Gastrocnemius medialis (tissue), 4 donors: Measurements from ENCODE around the gene NTNG1. TPM values are rescaled to one million over a fixed set of nuclear protein-coding genes. Genes with fewer than 3 reads are reported as not detected.

ENCODE experiments used
- ATAC-seq, 2 donors: fragments of 150-250 bp; one replicate each; pipeline ENCODE4 v1.9.1; 2016
- DNase-seq, 2 donors: peaks; one replicate each; pipeline ENCODE4 v3.0.0-alpha.2; 2019
- H3K27ac ChIP-seq, 4 donors: fragments of 200-600 bp; sonication (generic); 1 replicate in 1 of 4; 2 replicates in 3 of 4; pipeline ENCODE4 v1.5.1; 2016 to 2018; ENCODE audit warnings: mild to moderate bottlenecking in 2 of 4, moderate library complexity in 1 of 4
- H3K27me3 ChIP-seq, 3 donors: fragments of 200-600 bp; sonication (generic) in 2 of 3; 1 replicate in 1 of 3; 2 replicates in 2 of 3; pipeline versions ENCODE4 v1.5.1 to v1.6.0; 2016 to 2019; ENCODE audit warnings: mild to moderate bottlenecking in 1 of 3, moderate library complexity in 1 of 3
- H3K36me3 ChIP-seq, 2 donors: fragments of 200-600 bp; sonication (generic) in 1 of 2; one replicate each; pipeline ENCODE4 v1.5.1; 2017 to 2018
- H3K4me1 ChIP-seq, 2 donors: fragments of 200-600 bp; sonication (generic) in 1 of 2; one replicate each; pipeline ENCODE4 v1.5.1; 2016 to 2017; ENCODE audit warnings: mild to moderate bottlenecking in 2 of 2
- H3K4me3 ChIP-seq, 4 donors: fragments of 200-600 bp; sonication (generic) in 3 of 4; 1 replicate in 1 of 4; 2 replicates in 3 of 4; pipeline ENCODE4 v1.5.1; 2016 to 2019; ENCODE audit warnings: mild to moderate bottlenecking in 2 of 4
- H3K9me3 ChIP-seq, 3 donors: fragments of 200-600 bp; sonication (generic) in 2 of 3; 1 replicate in 1 of 3; 2 replicates in 2 of 3; pipeline ENCODE4 v1.5.1; 2016 to 2019
- POLR2A ChIP-seq, 2 donors: fragments of 450-650 bp; IDR thresholded peaks; one replicate each; pipeline ENCODE4 v1.6.1; 2017; ENCODE audit warnings: antibody characterized with exemption in 2 of 2, mild to moderate bottlenecking in 2 of 2, moderate library complexity in 2 of 2
- in situ Hi-C, 4 donors: fragments of 200-750 bp; cut with MboI; loops; one replicate each; pipeline versions ENCODE4 v1.15.0 to v1.8.0; 2017; ENCODE audit warnings: low sequenced_read_pairs in 4 of 4
- intact Hi-C: fragments of 100-400 bp; cut with DNase I; formaldehyde crosslinking; loops from one replicate; pipeline ENCODE4 v1.15.1; 2023; ENCODE audit warnings: low total_unique reads
- total RNA-seq, 4 donors: library from RNA; depleted of rRNA; stranded (reverse); fragments of >200 nt; gene quantifications; one replicate each; pipeline versions ENCODE4 v1.1.0 to v1.2.3, GENCODE V29; 2016
- TF ChIP-seq, protein P1 (sequence below), 5 experiments: fragments of 450-650 bp in 3 of 5; fragments of 200-600 bp in 2 of 5; sonication (generic) in 2 of 5; IDR thresholded peaks in 4 of 5; conservative IDR thresholded peaks in 1 of 5; 1 replicate in 4 of 5; 2 replicates in 1 of 5; pipeline ENCODE4 v1.5.1; 2016 to 2019; ENCODE audit warnings: antibody characterized with exemption in 5 of 5, mild to moderate bottlenecking in 3 of 5, moderate library complexity in 3 of 5

The NTNG1 gene
- total RNA-seq, 4 donors from 2014 or later: not detected

DNA sequence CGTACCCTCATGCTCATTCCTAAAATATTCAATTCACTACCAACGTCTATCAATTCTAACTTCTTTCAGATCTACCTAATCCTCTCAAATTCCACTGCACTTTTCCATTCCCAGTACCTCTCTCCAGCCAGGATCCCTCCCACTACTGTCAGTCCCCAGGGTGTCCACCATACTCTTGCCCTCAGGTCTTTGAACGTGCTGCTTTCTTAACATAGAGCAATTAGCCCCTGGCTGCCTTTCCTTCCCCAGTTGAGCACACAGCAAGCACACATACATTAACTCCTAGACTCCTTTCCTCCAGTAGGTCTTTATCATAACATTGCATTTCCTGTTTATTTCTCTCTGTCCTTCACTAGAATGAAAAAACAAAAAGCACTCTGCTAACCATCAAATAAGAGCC, 126.7 kb downstream of the NTNG1 start:
- Histone ChIP-seq H3K4me3 (no peak overlapping the region), H3K36me3 (no peaks in the 10 kb centered on the region), H3K4me1 (no peaks in the 10 kb centered on the region), H3K9me3 (no peaks in the 10 kb centered on the region), H3K27ac (no peak overlapping the region), H3K27me3 (no peaks in the 10 kb centered on the region)
- DNase-seq (no peak), ATAC-seq (no peak)
- no peak for TF ChIP-seq POLR2A (IDR thresholded peaks at IDR 0.05)
- TF ChIP-seq, protein P1, sequence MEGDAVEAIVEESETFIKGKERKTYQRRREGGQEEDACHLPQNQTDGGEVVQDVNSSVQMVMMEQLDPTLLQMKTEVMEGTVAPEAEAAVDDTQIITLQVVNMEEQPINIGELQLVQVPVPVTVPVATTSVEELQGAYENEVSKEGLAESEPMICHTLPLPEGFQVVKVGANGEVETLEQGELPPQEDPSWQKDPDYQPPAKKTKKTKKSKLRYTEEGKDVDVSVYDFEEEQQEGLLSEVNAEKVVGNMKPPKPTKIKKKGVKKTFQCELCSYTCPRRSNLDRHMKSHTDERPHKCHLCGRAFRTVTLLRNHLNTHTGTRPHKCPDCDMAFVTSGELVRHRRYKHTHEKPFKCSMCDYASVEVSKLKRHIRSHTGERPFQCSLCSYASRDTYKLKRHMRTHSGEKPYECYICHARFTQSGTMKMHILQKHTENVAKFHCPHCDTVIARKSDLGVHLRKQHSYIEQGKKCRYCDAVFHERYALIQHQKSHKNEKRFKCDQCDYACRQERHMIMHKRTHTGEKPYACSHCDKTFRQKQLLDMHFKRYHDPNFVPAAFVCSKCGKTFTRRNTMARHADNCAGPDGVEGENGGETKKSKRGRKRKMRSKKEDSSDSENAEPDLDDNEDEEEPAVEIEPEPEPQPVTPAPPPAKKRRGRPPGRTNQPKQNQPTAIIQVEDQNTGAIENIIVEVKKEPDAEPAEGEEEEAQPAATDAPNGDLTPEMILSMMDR (IDR thresholded peaks at IDR 0.05 in 4 of 5, conservative IDR thresholded peaks at IDR 0.05 in 1 of 5): no peak
- intact Hi-C loops (no loop called here), in situ Hi-C loops (no loop called here)

DNA sequence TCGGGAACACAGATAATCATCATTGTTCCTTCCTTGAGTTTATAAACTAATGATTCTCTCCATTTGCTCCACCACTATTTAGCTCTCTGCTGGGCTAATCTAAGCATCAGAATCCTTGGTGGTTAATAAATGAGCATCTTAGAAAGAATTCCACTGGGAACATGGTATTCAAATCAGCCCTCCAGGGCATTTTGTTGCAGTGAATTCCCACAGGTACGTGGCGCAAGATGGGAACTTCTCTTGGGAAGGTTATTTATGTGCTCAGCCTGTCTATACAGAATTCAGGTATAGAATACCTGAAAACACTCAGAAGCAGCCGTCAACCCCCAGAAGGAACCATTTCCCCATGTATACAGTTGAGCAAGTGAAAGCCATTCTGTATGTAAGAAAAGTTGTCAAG, 131.5 kb downstream of the NTNG1 start:
- in situ Hi-C loops: no loop called here
- no peaks in the 10 kb centered on the region for H3K27me3 ChIP-seq
- H3K36me3 ChIP-seq: no peaks in the 10 kb centered on the region
- no peak overlapping the region for H3K27ac ChIP-seq
- intact Hi-C loops: no loop called here
- no peak for ATAC-seq
- TF ChIP-seq, protein P1 (IDR thresholded peaks at IDR 0.05 in 4 of 5, conservative IDR thresholded peaks at IDR 0.05 in 1 of 5): no peak
- TF ChIP-seq POLR2A (IDR thresholded peaks at IDR 0.05): no peak
- DNase-seq: no peak
- no peaks in the 10 kb centered on the region for H3K9me3 ChIP-seq
- no peak overlapping the region for H3K4me3 ChIP-seq
- H3K4me1 ChIP-seq: no peaks in the 10 kb centered on the region

DNA sequence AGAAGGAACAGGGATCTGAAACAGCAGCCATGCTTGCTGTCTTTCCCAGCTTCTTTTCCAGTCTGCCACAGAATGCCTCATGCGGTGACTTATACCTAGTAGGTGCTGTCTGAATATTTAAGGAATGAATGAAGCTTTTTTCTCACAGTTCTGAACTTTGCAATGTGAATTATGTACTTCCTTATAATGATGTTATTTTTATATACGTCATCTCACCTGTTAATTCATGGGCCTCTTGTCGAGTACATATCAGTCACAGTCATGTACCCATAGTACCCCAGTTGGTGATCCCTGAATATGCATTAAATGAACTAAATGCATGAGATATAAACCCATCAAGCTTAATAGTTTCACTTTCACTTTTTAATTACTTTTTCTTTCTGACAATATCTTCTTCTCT, 132.7 kb downstream of the NTNG1 start:
- Histone ChIP-seq H3K27ac (no peak overlapping the region), H3K4me3 (no peak overlapping the region), H3K36me3 (no peaks in the 10 kb centered on the region), H3K9me3 (no peaks in the 10 kb centered on the region), H3K4me1 (no peaks in the 10 kb centered on the region), H3K27me3 (no peaks in the 10 kb centered on the region)
- ATAC-seq (no peak), DNase-seq (no peak)
- in situ Hi-C loops: no loop called here
- intact Hi-C loops: no loop called here
- TF ChIP-seq, protein P1 (IDR thresholded peaks at IDR 0.05 in 4 of 5, conservative IDR thresholded peaks at IDR 0.05 in 1 of 5): no peak

DNA sequence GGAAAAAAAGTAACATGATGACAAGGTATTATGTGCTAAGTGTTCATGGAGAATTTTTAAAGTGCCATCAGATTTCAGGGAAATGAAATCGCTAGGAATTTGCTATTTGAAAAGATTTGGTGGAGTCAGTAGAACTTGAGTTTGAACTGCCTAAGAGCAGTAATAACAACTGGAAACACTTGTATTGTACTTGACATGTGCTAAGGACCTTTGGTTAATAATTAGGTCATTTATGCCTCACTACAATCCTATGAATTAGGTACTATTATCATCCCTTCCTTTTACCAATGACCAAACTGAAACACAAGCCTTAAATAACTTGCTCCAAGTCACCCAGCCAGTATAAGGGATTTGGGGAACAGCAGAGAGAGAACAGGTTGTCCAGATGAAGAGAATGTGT, 133.4 kb downstream of the NTNG1 start:
- Histone ChIP-seq H3K36me3 (no peaks in the 10 kb centered on the region), H3K27me3 (no peaks in the 10 kb centered on the region), H3K27ac (no peak overlapping the region), H3K9me3 (no peaks in the 10 kb centered on the region), H3K4me3 (no peak overlapping the region), H3K4me1 (no peaks in the 10 kb centered on the region)
- intact Hi-C loops: no loop called here
- in situ Hi-C loops: no loop called here
- TF ChIP-seq, protein P1 (IDR thresholded peaks at IDR 0.05 in 4 of 5, conservative IDR thresholded peaks at IDR 0.05 in 1 of 5): no peak
- no peak for DNase-seq
- ATAC-seq: no peak

DNA sequence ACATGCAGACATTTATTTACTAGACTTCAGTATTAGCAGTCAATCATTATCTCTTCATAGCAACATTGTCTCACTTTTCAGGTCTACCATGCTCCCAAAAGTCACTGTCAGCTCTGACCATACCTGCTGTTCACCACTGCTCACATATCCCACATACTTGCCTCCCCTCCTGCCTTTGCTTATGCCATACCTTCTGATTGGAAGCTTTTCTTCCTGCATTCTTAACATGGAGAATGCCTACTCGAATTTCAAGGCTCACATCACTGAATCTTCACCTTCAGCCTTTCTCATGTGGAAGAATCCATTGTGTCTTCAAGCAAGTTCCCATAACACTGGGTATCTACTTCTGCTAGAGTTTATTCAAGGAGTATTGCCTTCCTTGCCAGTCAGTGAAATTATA, 135.4 kb downstream of the NTNG1 start:
- H3K27me3 ChIP-seq: no peaks in the 10 kb centered on the region
- in situ Hi-C loops (loop anchor here in 2 of 4 donors (25.0 kb wide), 1 partner anchor 261 kb away; no protein-coding TSS in a partner anchor), intact Hi-C loops (loop anchor here (5.0 kb wide), 1 partner anchor 251 kb away; no protein-coding TSS in a partner anchor)
- DNase-seq (no peak), ATAC-seq (no peak)
- no peaks in the 10 kb centered on the region for H3K36me3 ChIP-seq
- H3K27ac ChIP-seq: no peak overlapping the region
- no peaks in the 10 kb centered on the region for H3K4me1 ChIP-seq
- H3K4me3 ChIP-seq: no peak overlapping the region
- no peaks in the 10 kb centered on the region for H3K9me3 ChIP-seq
- TF ChIP-seq POLR2A (IDR thresholded peaks at IDR 0.05): no peak
